Esophagus muscularis mucosa (tissue), 4 donors: ENCODE results near the gene HOXD11. TPM values are rescaled to one million over a fixed set of nuclear protein-coding genes. Genes with fewer than 3 reads are reported as not detected.
A peak's percentile ranks its signal among the peaks of the same experiment; 100 is the strongest.

ENCODE experiments used
- DNase-seq: peaks from one replicate; pipeline ENCODE4 v3.0.0-alpha.2; 2017; ENCODE audit errors: extremely low spot score
- H3K27ac ChIP-seq, 4 donors: fragments of 200-600 bp; sonication (generic); replicated peaks in 1 of 4; 1 replicate in 3 of 4; 2 replicates in 1 of 4; pipeline ENCODE4 v1.5.1; 2016 to 2019; ENCODE audit warnings: mild to moderate bottlenecking in 1 of 4
- H3K27me3 ChIP-seq, 4 donors: fragments of 200-600 bp; sonication (generic); one replicate each; pipeline versions ENCODE4 v1.5.1 to v1.6.0; 2016 to 2019
- H3K36me3 ChIP-seq, 4 donors: fragments of 200-600 bp; sonication (generic); one replicate each; pipeline ENCODE4 v1.5.1; 2016 to 2019
- H3K4me1 ChIP-seq, 4 donors: fragments of 200-600 bp; sonication (generic); one replicate each; pipeline ENCODE4 v1.5.1; 2016 to 2019
- H3K4me3 ChIP-seq, 4 donors: fragments of 200-600 bp; sonication (generic); 1 replicate in 2 of 4; 2 replicates in 2 of 4; pipeline ENCODE4 v1.5.1; 2016 to 2019; ENCODE audit warnings: mild to moderate bottlenecking in 4 of 4, moderate library complexity in 1 of 4
- H3K9me3 ChIP-seq, 4 donors: fragments of 200-600 bp; sonication (generic); 1 replicate in 3 of 4; 2 replicates in 1 of 4; pipeline ENCODE4 v1.5.1; 2016 to 2019
- EP300 ChIP-seq: sonication (generic); formaldehyde crosslinking; IDR thresholded peaks from one replicate; pipeline ENCODE4 v1.6.1; 2017; ENCODE audit warnings: antibody characterized with exemption
- POLR2A ChIP-seq: fragments of 450-650 bp; IDR thresholded peaks from one replicate; pipeline ENCODE4 v1.6.1; 2017; ENCODE audit warnings: antibody characterized with exemption, moderate library complexity, mild to moderate bottlenecking, low read depth
- POLR2AphosphoS5 ChIP-seq, 2 donors: sonication (generic); formaldehyde crosslinking; IDR thresholded peaks; one replicate each; pipeline ENCODE4 v1.6.1; 2017; ENCODE audit warnings: antibody characterized with exemption in 2 of 2
- WGBS: methylation state at CpG from one replicate; pipeline ENCODE4 v1.1.5; 2018; 5-methylcytosine and 5-hydroxymethylcytosine counted together
- intact Hi-C: fragments of 100-400 bp; cut with DNase I; formaldehyde crosslinking; loops from one replicate; pipeline ENCODE4 v1.15.1; 2023
- total RNA-seq, 4 donors: library from RNA; depleted of rRNA; stranded (reverse); fragments of >200 nt; gene quantifications; one replicate each; pipeline versions ENCODE4 v1.1.0 to v1.2.1, GENCODE V29; 2016
- TF ChIP-seq, protein P1 (sequence below), 3 experiments: fragments of 200-600 bp in 2 of 3; fragments of 450-650 bp in 1 of 3; sonication (generic) in 2 of 3; IDR thresholded peaks; one replicate each; pipeline ENCODE4 v1.5.1; 2017 to 2019; ENCODE audit warnings: antibody characterized with exemption in 3 of 3, mild to moderate bottlenecking in 2 of 3, moderate library complexity in 1 of 3

HOXD11 gene
- total RNA-seq, 4 donors from 2014 or later = not detected

DNA sequence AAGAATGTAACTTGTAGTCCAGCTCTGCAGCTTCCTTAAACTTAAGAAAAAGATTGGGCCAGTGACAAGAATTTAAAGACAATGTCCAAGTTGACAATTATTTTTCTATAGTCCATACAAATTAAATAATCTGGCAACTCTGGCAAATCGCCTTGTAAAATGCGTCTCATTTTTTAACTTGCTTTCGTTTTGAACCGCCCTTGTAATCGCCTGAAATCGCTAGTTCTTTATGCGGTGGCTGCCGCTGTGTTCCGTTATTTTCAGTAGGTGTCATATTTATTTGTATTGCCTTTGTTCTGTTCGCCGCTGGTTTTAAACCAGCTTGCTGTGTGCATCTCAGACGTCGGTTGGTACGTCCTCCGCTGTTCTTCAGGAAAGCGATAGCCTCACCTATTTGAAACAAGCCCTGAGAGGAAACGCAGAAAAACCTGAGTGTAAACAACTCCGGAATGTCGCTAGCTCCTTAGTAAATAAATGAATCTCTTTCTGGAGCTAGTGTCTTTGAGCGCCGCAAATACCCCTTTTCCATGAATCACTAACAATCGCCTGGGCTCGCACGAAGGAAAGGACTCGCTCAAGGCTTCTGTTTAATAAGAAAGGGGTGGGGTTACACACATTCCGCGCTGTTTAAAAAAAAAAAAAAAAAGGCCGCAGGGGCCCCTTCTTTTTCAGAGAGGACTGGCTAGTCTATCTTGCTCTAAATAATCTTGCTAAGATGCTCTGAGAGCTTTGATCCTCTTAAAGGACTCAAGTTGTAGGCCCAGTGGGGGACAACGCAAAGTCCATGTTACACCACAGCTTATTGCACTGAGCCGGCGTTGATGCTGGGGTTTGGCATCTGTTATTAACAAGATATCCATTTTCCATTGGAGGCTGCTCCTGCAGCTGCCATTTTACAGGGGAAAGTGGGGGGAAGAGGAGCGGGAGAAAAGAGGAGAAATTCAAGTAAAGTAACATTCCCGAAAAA is 25.4 kb downstream of the HOXD11 start:
- WGBS = 19% methylated on average over 33 of the region's 33 CpGs
- H3K4me1 ChIP-seq = peaks cover 19 to 56% (median 35%) of the 10 kb centered on the region in 4 donors
- H3K4me3 ChIP-seq = peak overlapping the region; percentile 6 to 61 (median 32)
- DNase-seq = no peak
- intact Hi-C loops = no loop called here
- H3K36me3 ChIP-seq = no peaks in the 10 kb centered on the region
- peaks cover 6 to 100% (median 83%) of the 10 kb centered on the region in 4 donors for H3K27me3 ChIP-seq
- H3K27ac ChIP-seq = no peak overlapping the region
- no peak for TF ChIP-seq EP300
- no peaks in the 10 kb centered on the region for H3K9me3 ChIP-seq

DNA sequence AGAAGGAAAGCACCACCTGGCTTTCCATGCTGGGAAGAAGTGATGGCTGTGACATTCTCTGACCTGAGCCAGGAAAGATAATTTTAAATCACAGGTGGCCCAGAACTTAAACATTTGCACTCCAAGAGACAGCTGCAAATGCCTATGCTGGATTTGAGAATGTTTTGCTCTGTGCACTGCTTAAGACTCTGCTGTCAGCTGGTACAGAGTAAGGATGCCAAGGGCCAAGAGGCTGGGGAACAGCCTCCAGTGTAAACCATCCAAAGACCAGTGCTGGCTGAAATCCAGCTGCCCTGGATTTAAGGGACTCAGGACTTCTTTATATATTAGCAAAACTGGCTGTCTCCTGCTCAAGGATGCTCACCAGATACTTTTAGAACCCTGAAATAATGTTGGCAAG is 26.3 kb downstream of the HOXD11 start:
- no peak for DNase-seq
- H3K4me3 ChIP-seq = no peak overlapping the region
- intact Hi-C loops = no loop called here
- H3K27ac ChIP-seq = no peak overlapping the region
- no peaks in the 10 kb centered on the region for H3K36me3 ChIP-seq
- TF ChIP-seq EP300 (no peak), POLR2A (no peak), POLR2AphosphoS5 (IDR thresholded peaks at IDR 0.05) (no peak)
- TF ChIP-seq, protein P1, sequence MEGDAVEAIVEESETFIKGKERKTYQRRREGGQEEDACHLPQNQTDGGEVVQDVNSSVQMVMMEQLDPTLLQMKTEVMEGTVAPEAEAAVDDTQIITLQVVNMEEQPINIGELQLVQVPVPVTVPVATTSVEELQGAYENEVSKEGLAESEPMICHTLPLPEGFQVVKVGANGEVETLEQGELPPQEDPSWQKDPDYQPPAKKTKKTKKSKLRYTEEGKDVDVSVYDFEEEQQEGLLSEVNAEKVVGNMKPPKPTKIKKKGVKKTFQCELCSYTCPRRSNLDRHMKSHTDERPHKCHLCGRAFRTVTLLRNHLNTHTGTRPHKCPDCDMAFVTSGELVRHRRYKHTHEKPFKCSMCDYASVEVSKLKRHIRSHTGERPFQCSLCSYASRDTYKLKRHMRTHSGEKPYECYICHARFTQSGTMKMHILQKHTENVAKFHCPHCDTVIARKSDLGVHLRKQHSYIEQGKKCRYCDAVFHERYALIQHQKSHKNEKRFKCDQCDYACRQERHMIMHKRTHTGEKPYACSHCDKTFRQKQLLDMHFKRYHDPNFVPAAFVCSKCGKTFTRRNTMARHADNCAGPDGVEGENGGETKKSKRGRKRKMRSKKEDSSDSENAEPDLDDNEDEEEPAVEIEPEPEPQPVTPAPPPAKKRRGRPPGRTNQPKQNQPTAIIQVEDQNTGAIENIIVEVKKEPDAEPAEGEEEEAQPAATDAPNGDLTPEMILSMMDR (IDR thresholded peaks at IDR 0.05) = no peak
- H3K4me1 ChIP-seq = peaks cover 19 to 53% (median 35%) of the 10 kb centered on the region in 4 donors
- H3K9me3 ChIP-seq = no peaks in the 10 kb centered on the region
- H3K27me3 ChIP-seq = peaks cover 7 to 100% (median 83%) of the 10 kb centered on the region in 4 donors

DNA sequence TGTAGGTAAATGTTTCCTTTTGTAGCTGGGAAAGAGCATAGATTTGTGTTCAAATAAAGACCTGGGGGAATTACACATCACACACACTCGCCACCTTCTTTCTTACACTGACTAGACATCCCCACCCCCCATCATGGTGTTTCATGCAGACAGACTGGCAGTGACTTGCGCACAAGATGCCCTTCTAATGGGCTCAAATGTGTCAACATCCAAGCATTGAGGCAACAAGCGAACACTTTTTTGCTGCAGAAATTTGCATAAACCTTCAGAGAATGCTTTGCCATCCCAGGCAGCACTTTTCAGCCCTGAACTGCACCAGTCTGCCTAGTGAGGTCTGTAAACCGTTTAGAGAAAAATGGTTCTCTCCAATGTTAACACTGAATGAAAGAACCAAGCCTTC is 27.0 kb downstream of the HOXD11 start:
- no peak overlapping the region for H3K27ac ChIP-seq

DNA sequence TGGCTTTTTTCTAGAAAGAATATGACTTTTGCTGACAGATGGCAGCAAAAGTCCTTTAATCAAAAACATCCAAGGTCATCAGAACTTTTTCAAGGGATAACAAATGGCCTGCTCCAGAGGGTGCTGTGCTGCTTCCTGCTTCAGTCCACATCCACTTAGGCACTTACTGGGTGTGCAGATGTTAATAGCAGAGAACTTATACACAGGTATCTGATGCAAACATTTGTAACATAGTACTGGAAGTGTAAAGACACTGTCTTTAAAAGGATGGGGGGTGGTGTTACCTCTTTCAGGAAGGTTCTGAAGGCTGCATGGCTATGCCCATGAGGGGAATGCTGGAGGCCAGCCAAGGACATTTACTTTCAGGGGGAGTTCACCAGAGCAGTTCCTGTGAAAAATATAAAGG is 28.0 kb downstream of the HOXD11 start:
- Histone ChIP-seq H3K27me3 (peaks cover 14 to 100% (median 82%) of the 10 kb centered on the region in 4 donors), H3K4me3 (no peak overlapping the region), H3K36me3 (no peaks in the 10 kb centered on the region), H3K9me3 (no peaks in the 10 kb centered on the region), H3K27ac (peak overlapping the region in 2 of 4 donors; percentile 59 to 75), H3K4me1 (peaks cover 19 to 53% (median 29%) of the 10 kb centered on the region in 4 donors)
- no peak for DNase-seq
- intact Hi-C loops = no loop called here
- TF ChIP-seq, protein P1 (IDR thresholded peaks at IDR 0.05) = no peak
- TF ChIP-seq POLR2AphosphoS5 (IDR thresholded peaks at IDR 0.05) = no peak
- TF ChIP-seq EP300 = no peak
- TF ChIP-seq POLR2A = no peak

More for the DNA sequence above, 27.0 kb downstream of the HOXD11 start:
- Histone ChIP-seq H3K4me3 (no peak overlapping the region), H3K9me3 (no peaks in the 10 kb centered on the region), H3K36me3 (no peaks in the 10 kb centered on the region), H3K27me3 (peaks cover 11 to 100% (median 81%) of the 10 kb centered on the region in 4 donors), H3K4me1 (peaks cover 18 to 53% (median 29%) of the 10 kb centered on the region in 4 donors)
- no peak for TF ChIP-seq POLR2A
- TF ChIP-seq EP300 = no peak
- TF ChIP-seq, protein P1 (IDR thresholded peaks at IDR 0.05) = no peak
- TF ChIP-seq POLR2AphosphoS5 (IDR thresholded peaks at IDR 0.05) = no peak
- WGBS = 33% methylated on average over 4 of the region's 4 CpGs
- no peak for DNase-seq
- intact Hi-C loops = no loop called here
